ENCODE results near the gene NCAM1. TPM values are rescaled to one million over a fixed set of nuclear protein-coding genes. Genes with fewer than 3 reads are reported as not detected.

The NCAM1 gene
- total and polyA plus RNA-seq, 9 donors = 87.0 to 220 (median 114) TPM

GRCh38 chr11:113138731-113139130 lies 177.5 kb downstream of the NCAM1 start:
- Histone ChIP-seq H3K4me3 (ENCODE audit: low read length) (no peak overlapping the region), H3K9me3 (replicated peaks; ENCODE audit: control insufficient read depth, low read depth, low read length) (no peaks in the 10 kb centered on the region), H3K36me3 (ENCODE audit: control insufficient read depth, insufficient read depth, low read length) (no peaks in the 10 kb centered on the region), H3K27me3 (ENCODE audit: control insufficient read depth, insufficient read depth, low read length) (peaks cover 2% of the 10 kb centered on the region), H3K27ac (ENCODE audit: low read length) (no peak overlapping the region), H3K4me1 (ENCODE audit: control insufficient read depth, insufficient read depth, low read length) (peaks cover 2% of the 10 kb centered on the region)
- no CpG with 5 or more reads among the region's 4 CpGs for WGBS (ENCODE audit: insufficient coverage)
- DNase-seq = no peak

GRCh38 chr11:113141010-113141409 lies 179.8 kb downstream of the NCAM1 start:
- DNase-seq = no peak
- Histone ChIP-seq H3K36me3 (ENCODE audit: control insufficient read depth, insufficient read depth, low read length) (no peaks in the 10 kb centered on the region), H3K4me1 (ENCODE audit: control insufficient read depth, insufficient read depth, low read length) (peaks cover 2% of the 10 kb centered on the region), H3K9me3 (replicated peaks; ENCODE audit: control insufficient read depth, low read depth, low read length) (no peaks in the 10 kb centered on the region), H3K27ac (ENCODE audit: low read length) (no peak overlapping the region), H3K27me3 (ENCODE audit: control insufficient read depth, insufficient read depth, low read length) (peaks cover 2% of the 10 kb centered on the region), H3K4me3 (ENCODE audit: low read length) (no peak overlapping the region)
- 80% methylated on average over 1 of the region's 5 CpGs for WGBS (ENCODE audit: insufficient coverage)

- H3K4me3 ChIP-seq (ENCODE audit: low read length) = no peak overlapping the region
- H3K9me3 ChIP-seq (replicated peaks; ENCODE audit: control insufficient read depth, low read depth, low read length) = no peaks in the 10 kb centered on the region
- no peaks in the 10 kb centered on the region for H3K27me3 ChIP-seq (ENCODE audit: control insufficient read depth, insufficient read depth, low read length)
- WGBS (ENCODE audit: insufficient coverage) = no CpG with 5 or more reads among the region's 6 CpGs
- no peak overlapping the region for H3K27ac ChIP-seq (ENCODE audit: low read length)
- no peak for DNase-seq
- no peaks in the 10 kb centered on the region for H3K36me3 ChIP-seq (ENCODE audit: control insufficient read depth, insufficient read depth, low read length)
- H3K4me1 ChIP-seq (ENCODE audit: control insufficient read depth, insufficient read depth, low read length) = peaks cover 4% of the 10 kb centered on the region
Observed at GRCh38 chr11:113142508-113142907, 181.3 kb downstream of the NCAM1 start.

- DNase-seq = peak; percentile 81
- 34% methylated on average over 5 of the region's 8 CpGs for WGBS (ENCODE audit: insufficient coverage)
- Histone ChIP-seq H3K27ac (ENCODE audit: low read length) (peak overlapping the region; percentile 67), H3K27me3 (ENCODE audit: control insufficient read depth, insufficient read depth, low read length) (no peaks in the 10 kb centered on the region), H3K36me3 (ENCODE audit: control insufficient read depth, insufficient read depth, low read length) (no peaks in the 10 kb centered on the region), H3K4me1 (ENCODE audit: control insufficient read depth, insufficient read depth, low read length) (peaks cover 7% of the 10 kb centered on the region), H3K4me3 (ENCODE audit: low read length) (no peak overlapping the region), H3K9me3 (replicated peaks; ENCODE audit: control insufficient read depth, low read depth, low read length) (no peaks in the 10 kb centered on the region)
Observed at GRCh38 chr11:113147249-113147648, 186.0 kb downstream of the NCAM1 start.

- 83% methylated on average over 8 of the region's 9 CpGs for WGBS (ENCODE audit: insufficient coverage)
- no peaks in the 10 kb centered on the region for H3K9me3 ChIP-seq (replicated peaks; ENCODE audit: control insufficient read depth, low read depth, low read length)
- no peaks in the 10 kb centered on the region for H3K27me3 ChIP-seq (ENCODE audit: control insufficient read depth, insufficient read depth, low read length)
- no peak overlapping the region for H3K4me3 ChIP-seq (ENCODE audit: low read length)
- no peaks in the 10 kb centered on the region for H3K36me3 ChIP-seq (ENCODE audit: control insufficient read depth, insufficient read depth, low read length)
- H3K27ac ChIP-seq (ENCODE audit: low read length) = no peak overlapping the region
- no peak for DNase-seq
- H3K4me1 ChIP-seq (ENCODE audit: control insufficient read depth, insufficient read depth, low read length) = peaks cover 7% of the 10 kb centered on the region
Observed at GRCh38 chr11:113148076-113148475, 186.9 kb downstream of the NCAM1 start.

- H3K9me3 ChIP-seq (replicated peaks; ENCODE audit: control insufficient read depth, low read depth, low read length) = no peaks in the 10 kb centered on the region
Observed at GRCh38 chr11:113148652-113149051, 187.4 kb downstream of the NCAM1 start.

GRCh38 chr11:113151521-113151920 lies 190.3 kb downstream of the NCAM1 start:
- no peaks in the 10 kb centered on the region for H3K27me3 ChIP-seq (ENCODE audit: control insufficient read depth, insufficient read depth, low read length)
- no peak for DNase-seq
- H3K9me3 ChIP-seq (replicated peaks; ENCODE audit: control insufficient read depth, low read depth, low read length) = no peaks in the 10 kb centered on the region
- H3K36me3 ChIP-seq (ENCODE audit: control insufficient read depth, insufficient read depth, low read length) = no peaks in the 10 kb centered on the region
- no CpG with 5 or more reads among the region's 4 CpGs for WGBS (ENCODE audit: insufficient coverage)
- no peak overlapping the region for H3K27ac ChIP-seq (ENCODE audit: low read length)
- no peak overlapping the region for H3K4me3 ChIP-seq (ENCODE audit: low read length)
- H3K4me1 ChIP-seq (ENCODE audit: control insufficient read depth, insufficient read depth, low read length) = peaks cover 7% of the 10 kb centered on the region

More at GRCh38 chr11:113148652-113149051, 187.4 kb downstream of the NCAM1 start:
- Histone ChIP-seq H3K27ac (ENCODE audit: low read length) (no peak overlapping the region), H3K4me3 (ENCODE audit: low read length) (no peak overlapping the region), H3K36me3 (ENCODE audit: control insufficient read depth, insufficient read depth, low read length) (no peaks in the 10 kb centered on the region), H3K27me3 (ENCODE audit: control insufficient read depth, insufficient read depth, low read length) (no peaks in the 10 kb centered on the region), H3K4me1 (ENCODE audit: control insufficient read depth, insufficient read depth, low read length) (peaks cover 7% of the 10 kb centered on the region)
- DNase-seq = no peak
- 80% methylated on average over 1 of the region's 1 CpG for WGBS (ENCODE audit: insufficient coverage)

- peaks cover 4% of the 10 kb centered on the region for H3K4me1 ChIP-seq (ENCODE audit: control insufficient read depth, insufficient read depth, low read length)
- no peaks in the 10 kb centered on the region for H3K36me3 ChIP-seq (ENCODE audit: control insufficient read depth, insufficient read depth, low read length)
- no peak overlapping the region for H3K4me3 ChIP-seq (ENCODE audit: low read length)
- no peak overlapping the region for H3K27ac ChIP-seq (ENCODE audit: low read length)
- no peaks in the 10 kb centered on the region for H3K9me3 ChIP-seq (replicated peaks; ENCODE audit: control insufficient read depth, low read depth, low read length)
- DNase-seq = no peak
- no peaks in the 10 kb centered on the region for H3K27me3 ChIP-seq (ENCODE audit: control insufficient read depth, insufficient read depth, low read length)
Observed at GRCh38 chr11:113152500-113152899, 191.3 kb downstream of the NCAM1 start.

- no peak overlapping the region for H3K4me3 ChIP-seq (ENCODE audit: low read length)
- no peaks in the 10 kb centered on the region for H3K36me3 ChIP-seq (ENCODE audit: control insufficient read depth, insufficient read depth, low read length)
- peak; percentile 74 for DNase-seq
- WGBS (ENCODE audit: insufficient coverage) = 52% methylated on average over 2 of the region's 2 CpGs
- H3K9me3 ChIP-seq (replicated peaks; ENCODE audit: control insufficient read depth, low read depth, low read length) = no peaks in the 10 kb centered on the region
- H3K27me3 ChIP-seq (ENCODE audit: control insufficient read depth, insufficient read depth, low read length) = no peaks in the 10 kb centered on the region
- peaks cover 3% of the 10 kb centered on the region for H3K4me1 ChIP-seq (ENCODE audit: control insufficient read depth, insufficient read depth, low read length)
- no peak overlapping the region for H3K27ac ChIP-seq (ENCODE audit: low read length)
Observed at GRCh38 chr11:113153847-113154246, 192.6 kb downstream of the NCAM1 start.

- H3K4me3 ChIP-seq (ENCODE audit: low read length) = no peak overlapping the region
- 36% methylated on average over 5 of the region's 7 CpGs for WGBS (ENCODE audit: insufficient coverage)
- H3K9me3 ChIP-seq (replicated peaks; ENCODE audit: control insufficient read depth, low read depth, low read length) = no peaks in the 10 kb centered on the region
- H3K4me1 ChIP-seq (ENCODE audit: control insufficient read depth, insufficient read depth, low read length) = peaks cover 36% of the 10 kb centered on the region
- no peaks in the 10 kb centered on the region for H3K27me3 ChIP-seq (ENCODE audit: control insufficient read depth, insufficient read depth, low read length)
- DNase-seq = peak; percentile 59
- H3K27ac ChIP-seq (ENCODE audit: low read length) = peak overlapping the region; percentile 23
- no peaks in the 10 kb centered on the region for H3K36me3 ChIP-seq (ENCODE audit: control insufficient read depth, insufficient read depth, low read length)
Observed at GRCh38 chr11:113159988-113160807, 199.0 kb downstream of the NCAM1 start.

GRCh38 chr11:113160808-113161124 lies 199.5 kb downstream of the NCAM1 start:
- Histone ChIP-seq H3K9me3 (replicated peaks; ENCODE audit: control insufficient read depth, low read depth, low read length) (no peaks in the 10 kb centered on the region), H3K27ac (ENCODE audit: low read length) (no peak overlapping the region), H3K27me3 (ENCODE audit: control insufficient read depth, insufficient read depth, low read length) (no peaks in the 10 kb centered on the region), H3K4me1 (ENCODE audit: control insufficient read depth, insufficient read depth, low read length) (peaks cover 36% of the 10 kb centered on the region), H3K36me3 (ENCODE audit: control insufficient read depth, insufficient read depth, low read length) (no peaks in the 10 kb centered on the region), H3K4me3 (ENCODE audit: low read length) (no peak overlapping the region)
- no peak for DNase-seq
- no CpG with 5 or more reads among the region's 6 CpGs for WGBS (ENCODE audit: insufficient coverage)
